Muscle of leg (tissue), 11 donors: ENCODE data around the gene TMEM63A. TPM values are rescaled to one million over a fixed set of nuclear protein-coding genes. Genes with fewer than 3 reads are reported as not detected.

ENCODE experiments used
- DNase-seq: peaks from one replicate; pipeline ENCODE4 v3.0.0; 2013
- H3K27ac ChIP-seq: one replicate; pipeline ENCODE4 v1.5.1; 2013; ENCODE audit warnings: mild to moderate bottlenecking, low read length, control low read depth
- H3K27me3 ChIP-seq: one replicate; pipeline ENCODE4 v1.6.1; 2013; ENCODE audit warnings: low read length; ENCODE audit not compliant: control insufficient read depth, insufficient read depth
- H3K36me3 ChIP-seq: one replicate; pipeline ENCODE4 v1.6.1; 2013; ENCODE audit warnings: low read length; ENCODE audit not compliant: control insufficient read depth, insufficient read depth
- H3K4me1 ChIP-seq: one replicate; pipeline ENCODE4 v1.6.1; 2013; ENCODE audit warnings: low read length; ENCODE audit not compliant: control insufficient read depth, insufficient read depth
- H3K4me3 ChIP-seq: one replicate; pipeline ENCODE4 v1.5.1; 2013; ENCODE audit warnings: low read length, control low read depth
- H3K9me3 ChIP-seq: replicated peaks from 2 replicates; pipeline ENCODE4 v1.6.1; 2013; ENCODE audit warnings: low read depth, low read length; ENCODE audit not compliant: control insufficient read depth
- WGBS: methylation state at CpG from one replicate; pipeline ENCODE4 v1.1.5; 2013; ENCODE audit warnings: missing lambda C conversion rate; ENCODE audit not compliant: insufficient coverage; 5-methylcytosine and 5-hydroxymethylcytosine counted together
- polyA plus RNA-seq, 8 donors: library from polyadenylated mRNA; unstranded; fragments of 120-200 nt; gene quantifications; one replicate each; pipeline versions ENCODE4 v1.2.1 to v1.2.3, GENCODE V29; 2013; ENCODE audit warnings: inconsistent platforms in 1 of 8, low replicate concordance in 1 of 8; ENCODE audit not compliant: insufficient read length in 8 of 8, insufficient read depth in 1 of 8
- total RNA-seq: library from RNA; stranded (reverse); fragments of 120-200 nt; gene quantifications from one replicate; pipeline ENCODE4 v1.2.4, GENCODE V29; 2013

Gene TMEM63A
- total and polyA plus RNA-seq, 9 donors = 14.3 to 31.9 (median 21.3) TPM

- peaks cover 35% of the 10 kb centered on the region for H3K36me3 ChIP-seq
- peak overlapping the region; percentile 87 for H3K27ac ChIP-seq
- no peaks in the 10 kb centered on the region for H3K9me3 ChIP-seq
- H3K4me3 ChIP-seq = peak overlapping the region; percentile 83
- H3K27me3 ChIP-seq = no peaks in the 10 kb centered on the region
- 2% methylated on average over 5 of the region's 8 CpGs for WGBS
- DNase-seq = no peak
- H3K4me1 ChIP-seq = peaks cover 15% of the 10 kb centered on the region
Measured at GRCh38 chr1:225923381-225923691, 41.2 kb upstream of the TMEM63A start.

- 91% methylated on average over 22 of the region's 23 CpGs for WGBS
- Histone ChIP-seq H3K36me3 (peaks cover 40% of the 10 kb centered on the region), H3K4me1 (peaks cover 15% of the 10 kb centered on the region), H3K27me3 (no peaks in the 10 kb centered on the region), H3K27ac (no peak overlapping the region), H3K4me3 (no peak overlapping the region), H3K9me3 (no peaks in the 10 kb centered on the region)
- no peak for DNase-seq
Measured at GRCh38 chr1:225921734-225922709, 39.8 kb upstream of the TMEM63A start.

- no peak overlapping the region for H3K27ac ChIP-seq
- no peaks in the 10 kb centered on the region for H3K9me3 ChIP-seq
- H3K4me3 ChIP-seq = no peak overlapping the region
- 23% methylated on average over 2 of the region's 5 CpGs for WGBS
- H3K27me3 ChIP-seq = no peaks in the 10 kb centered on the region
- peak; percentile 33 for DNase-seq
- H3K36me3 ChIP-seq = peaks cover 58% of the 10 kb centered on the region
- peaks cover 15% of the 10 kb centered on the region for H3K4me1 ChIP-seq
Measured at GRCh38 chr1:225919906-225920305, 37.7 kb upstream of the TMEM63A start.

- peaks cover 68% of the 10 kb centered on the region for H3K36me3 ChIP-seq
- WGBS = 80% methylated on average over 1 of the region's 4 CpGs
- DNase-seq = no peak
- H3K27me3 ChIP-seq = no peaks in the 10 kb centered on the region
- H3K9me3 ChIP-seq = no peaks in the 10 kb centered on the region
- no peak overlapping the region for H3K4me3 ChIP-seq
- no peak overlapping the region for H3K27ac ChIP-seq
- H3K4me1 ChIP-seq = peaks cover 8% of the 10 kb centered on the region
Measured at GRCh38 chr1:225918280-225918679, 36.1 kb upstream of the TMEM63A start.

GRCh38 chr1:225917536-225917935, 35.4 kb upstream of the TMEM63A start:
- peaks cover 68% of the 10 kb centered on the region for H3K36me3 ChIP-seq
- H3K4me3 ChIP-seq = no peak overlapping the region
- WGBS = 95% methylated on average over 2 of the region's 5 CpGs
- H3K4me1 ChIP-seq = peaks cover 1% of the 10 kb centered on the region
- H3K27me3 ChIP-seq = no peaks in the 10 kb centered on the region
- H3K9me3 ChIP-seq = no peaks in the 10 kb centered on the region
- H3K27ac ChIP-seq = no peak overlapping the region
- no peak for DNase-seq

GRCh38 chr1:225917101-225917500, 34.9 kb upstream of the TMEM63A start:
- peaks cover 70% of the 10 kb centered on the region for H3K36me3 ChIP-seq

GRCh38 chr1:225915538-225915991, 33.4 kb upstream of the TMEM63A start:
- no peak overlapping the region for H3K27ac ChIP-seq
- DNase-seq = no peak
- H3K9me3 ChIP-seq = no peaks in the 10 kb centered on the region
- H3K4me3 ChIP-seq = no peak overlapping the region
- 69% methylated on average over 6 of the region's 7 CpGs for WGBS
- H3K27me3 ChIP-seq = no peaks in the 10 kb centered on the region
- H3K4me1 ChIP-seq = peaks cover 3% of the 10 kb centered on the region
- H3K36me3 ChIP-seq = peaks cover 54% of the 10 kb centered on the region

More at GRCh38 chr1:225917101-225917500, 34.9 kb upstream of the TMEM63A start:
- no peaks in the 10 kb centered on the region for H3K27me3 ChIP-seq
- no peak for DNase-seq
- no CpG with 5 or more reads among the region's 3 CpGs for WGBS
- H3K4me1 ChIP-seq = no peaks in the 10 kb centered on the region
- H3K4me3 ChIP-seq = no peak overlapping the region
- H3K9me3 ChIP-seq = no peaks in the 10 kb centered on the region
- no peak overlapping the region for H3K27ac ChIP-seq

GRCh38 chr1:225914947-225915346, 32.8 kb upstream of the TMEM63A start:
- 70% methylated on average over 2 of the region's 6 CpGs for WGBS
- Histone ChIP-seq H3K36me3 (peaks cover 48% of the 10 kb centered on the region), H3K4me1 (peaks cover 3% of the 10 kb centered on the region), H3K27ac (no peak overlapping the region), H3K9me3 (no peaks in the 10 kb centered on the region), H3K27me3 (no peaks in the 10 kb centered on the region), H3K4me3 (no peak overlapping the region)
- DNase-seq = no peak

- Histone ChIP-seq H3K27ac (no peak overlapping the region), H3K36me3 (peaks cover 44% of the 10 kb centered on the region), H3K27me3 (no peaks in the 10 kb centered on the region), H3K4me3 (no peak overlapping the region), H3K9me3 (no peaks in the 10 kb centered on the region), H3K4me1 (peaks cover 3% of the 10 kb centered on the region)
- 70% methylated on average over 3 of the region's 6 CpGs for WGBS
- no peak for DNase-seq
Measured at GRCh38 chr1:225914391-225914790, 32.2 kb upstream of the TMEM63A start.

- WGBS = 23% methylated on average over 40 of the region's 53 CpGs
- H3K27ac ChIP-seq = no peak overlapping the region
- peaks cover 27% of the 10 kb centered on the region for H3K36me3 ChIP-seq
- H3K27me3 ChIP-seq = no peaks in the 10 kb centered on the region
- peak; percentile 64 for DNase-seq
- H3K4me3 ChIP-seq = no peak overlapping the region
- H3K9me3 ChIP-seq = no peaks in the 10 kb centered on the region
- H3K4me1 ChIP-seq = peaks cover 3% of the 10 kb centered on the region
Measured at GRCh38 chr1:225911191-225912130, 29.3 kb upstream of the TMEM63A start.
